ENCODE data around the gene EXT2. TPM values are rescaled to one million over a fixed set of nuclear protein-coding genes. Genes with fewer than 3 reads are reported as not detected.

EXT2 gene
- polyA plus RNA-seq, 1 donor = 51.6 TPM

GRCh38 chr11:44178381-44178780 lies 82.9 kb downstream of the EXT2 start:
- no peak overlapping the region for H3K27ac ChIP-seq (ENCODE audit: low read length)
- H3K9me3 ChIP-seq (ENCODE audit: control insufficient read depth, low read depth, low read length) = no peaks in the 10 kb centered on the region
- H3K4me1 ChIP-seq (ENCODE audit: control insufficient read depth, insufficient read depth, low read length) = no peaks in the 10 kb centered on the region
- no peak overlapping the region for H3K4me3 ChIP-seq (ENCODE audit: low read length)
- peaks cover 2% of the 10 kb centered on the region for H3K36me3 ChIP-seq (ENCODE audit: control insufficient read depth, insufficient read depth, low read length)
- DNase-seq = no peak
- WGBS (ENCODE audit: insufficient coverage, low lambda C conversion rate) = no CpG with 5 or more reads among the region's 3 CpGs
- H3K27me3 ChIP-seq (ENCODE audit: control insufficient read depth, insufficient read depth, low read length) = no peaks in the 10 kb centered on the region

- H3K27me3 ChIP-seq (ENCODE audit: control insufficient read depth, insufficient read depth, low read length) = no peaks in the 10 kb centered on the region
Measured at GRCh38 chr11:44179173-44179572, 83.7 kb downstream of the EXT2 start.

DNA sequence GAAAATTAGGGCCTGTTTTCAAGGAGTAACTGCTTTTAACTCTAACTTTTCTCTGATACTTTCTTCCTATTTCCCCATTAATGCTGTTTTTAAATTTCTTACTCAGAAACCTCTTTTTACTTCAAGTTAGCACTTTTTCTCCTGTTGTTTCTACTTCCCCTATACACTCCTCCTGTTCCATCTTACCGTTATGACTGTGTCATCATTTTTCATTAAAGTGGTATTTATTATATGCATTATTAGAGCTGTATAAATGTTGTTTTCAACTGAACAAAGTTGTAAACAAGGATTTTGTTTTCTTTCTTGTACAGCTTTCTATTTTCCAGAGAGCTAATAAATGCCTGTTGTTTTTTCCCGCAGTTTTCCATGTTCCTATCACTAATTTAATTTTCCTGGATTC lies 84.6 kb downstream of the EXT2 start:
- WGBS (ENCODE audit: insufficient coverage, low lambda C conversion rate) = 83% methylated on average over 2 of the region's 2 CpGs

More at GRCh38 chr11:44179173-44179572, 83.7 kb downstream of the EXT2 start:
- WGBS (ENCODE audit: insufficient coverage, low lambda C conversion rate) = no CpG with 5 or more reads among the region's 4 CpGs
- Histone ChIP-seq H3K36me3 (ENCODE audit: control insufficient read depth, insufficient read depth, low read length) (peaks cover 2% of the 10 kb centered on the region), H3K9me3 (ENCODE audit: control insufficient read depth, low read depth, low read length) (no peaks in the 10 kb centered on the region), H3K27ac (ENCODE audit: low read length) (no peak overlapping the region), H3K4me1 (ENCODE audit: control insufficient read depth, insufficient read depth, low read length) (no peaks in the 10 kb centered on the region), H3K4me3 (ENCODE audit: low read length) (no peak overlapping the region)
- no peak for DNase-seq

GRCh38 chr11:44185522-44185921 lies 90.0 kb downstream of the EXT2 start:
- Histone ChIP-seq H3K36me3 (ENCODE audit: control insufficient read depth, insufficient read depth, low read length) (peaks cover 5% of the 10 kb centered on the region), H3K27me3 (ENCODE audit: control insufficient read depth, insufficient read depth, low read length) (no peaks in the 10 kb centered on the region), H3K9me3 (ENCODE audit: control insufficient read depth, low read depth, low read length) (peaks cover 14% of the 10 kb centered on the region)

More for the DNA sequence above, 84.6 kb downstream of the EXT2 start:
- no peak overlapping the region for H3K27ac ChIP-seq (ENCODE audit: low read length)
- H3K4me1 ChIP-seq (ENCODE audit: control insufficient read depth, insufficient read depth, low read length) = no peaks in the 10 kb centered on the region
- H3K9me3 ChIP-seq (ENCODE audit: control insufficient read depth, low read depth, low read length) = no peaks in the 10 kb centered on the region
- peaks cover 2% of the 10 kb centered on the region for H3K36me3 ChIP-seq (ENCODE audit: control insufficient read depth, insufficient read depth, low read length)
- H3K4me3 ChIP-seq (ENCODE audit: low read length) = no peak overlapping the region
- DNase-seq = no peak
- H3K27me3 ChIP-seq (ENCODE audit: control insufficient read depth, insufficient read depth, low read length) = no peaks in the 10 kb centered on the region

DNA sequence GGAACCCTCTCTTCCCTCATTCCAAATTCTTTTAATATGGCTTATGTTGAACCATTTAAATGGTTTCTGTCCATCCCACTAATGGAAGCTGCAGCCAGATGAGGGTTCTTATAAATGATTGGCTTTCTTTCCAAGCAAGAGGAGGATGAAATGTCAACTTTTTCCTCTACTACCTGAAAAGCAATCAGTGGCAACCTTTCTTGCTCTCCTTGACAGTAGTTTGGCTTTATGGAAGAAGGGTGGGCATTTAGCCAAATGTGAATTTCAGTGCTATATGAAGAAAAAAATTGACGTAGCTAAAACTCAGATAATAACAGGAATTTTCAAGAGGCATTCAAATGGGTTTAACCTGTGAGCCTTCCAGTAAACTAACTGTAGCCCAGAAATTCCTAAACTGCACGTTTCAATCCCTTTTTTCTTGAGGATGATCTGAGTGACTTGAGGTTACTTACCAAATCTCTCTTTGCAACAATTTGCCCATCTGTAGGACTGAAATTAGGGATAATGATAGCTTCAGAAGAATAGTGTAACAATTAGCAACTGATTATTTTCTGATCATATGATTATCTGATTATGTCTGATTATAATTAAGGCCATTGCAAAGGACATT lies 90.9 kb downstream of the EXT2 start:
- Histone ChIP-seq H3K36me3 (ENCODE audit: control insufficient read depth, insufficient read depth, low read length) (peaks cover 8% of the 10 kb centered on the region), H3K9me3 (ENCODE audit: control insufficient read depth, low read depth, low read length) (peaks cover 14% of the 10 kb centered on the region), H3K27ac (ENCODE audit: low read length) (no peak overlapping the region), H3K4me1 (ENCODE audit: control insufficient read depth, insufficient read depth, low read length) (no peaks in the 10 kb centered on the region), H3K4me3 (ENCODE audit: low read length) (no peak overlapping the region), H3K27me3 (ENCODE audit: control insufficient read depth, insufficient read depth, low read length) (no peaks in the 10 kb centered on the region)
- no peak for DNase-seq
- WGBS (ENCODE audit: insufficient coverage, low lambda C conversion rate) = no CpG with 5 or more reads among the region's 2 CpGs

More at GRCh38 chr11:44185522-44185921, 90.0 kb downstream of the EXT2 start:
- no peak for DNase-seq
- Histone ChIP-seq H3K4me3 (ENCODE audit: low read length) (no peak overlapping the region), H3K4me1 (ENCODE audit: control insufficient read depth, insufficient read depth, low read length) (no peaks in the 10 kb centered on the region), H3K27ac (ENCODE audit: low read length) (no peak overlapping the region)

DNA sequence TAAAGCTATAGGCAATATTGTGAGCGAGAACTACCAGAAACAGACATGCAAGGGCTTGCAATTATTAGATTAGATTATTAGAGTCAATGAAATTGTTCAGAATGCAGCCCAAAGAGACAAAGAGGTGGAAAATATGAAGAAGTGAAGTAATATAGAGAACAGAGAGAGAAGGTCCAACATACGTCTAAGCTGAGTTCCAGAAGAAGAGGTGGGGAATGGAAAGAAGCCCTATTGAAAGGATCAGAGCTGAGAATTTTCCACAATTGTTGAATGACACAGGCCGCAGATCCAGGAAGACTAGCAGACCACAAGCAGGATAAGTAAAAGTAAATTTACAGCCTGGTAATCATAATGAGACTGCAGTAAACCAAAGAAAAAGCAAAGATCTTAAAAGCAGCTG lies 93.2 kb downstream of the EXT2 start:
- Histone ChIP-seq H3K36me3 (ENCODE audit: control insufficient read depth, insufficient read depth, low read length) (peaks cover 8% of the 10 kb centered on the region), H3K4me1 (ENCODE audit: control insufficient read depth, insufficient read depth, low read length) (no peaks in the 10 kb centered on the region), H3K4me3 (ENCODE audit: low read length) (no peak overlapping the region), H3K27ac (ENCODE audit: low read length) (no peak overlapping the region), H3K27me3 (ENCODE audit: control insufficient read depth, insufficient read depth, low read length) (no peaks in the 10 kb centered on the region), H3K9me3 (ENCODE audit: control insufficient read depth, low read depth, low read length) (peaks cover 14% of the 10 kb centered on the region)
- 100% methylated on average over 1 of the region's 3 CpGs for WGBS (ENCODE audit: insufficient coverage, low lambda C conversion rate)
- DNase-seq = peak in 1 of 2 donors; percentile 24

GRCh38 chr11:44189986-44190882 lies 94.8 kb downstream of the EXT2 start:
- H3K4me3 ChIP-seq (ENCODE audit: low read length) = no peak overlapping the region
- peaks cover 14% of the 10 kb centered on the region for H3K9me3 ChIP-seq (ENCODE audit: control insufficient read depth, low read depth, low read length)
- WGBS (ENCODE audit: insufficient coverage, low lambda C conversion rate) = 50% methylated on average over 2 of the region's 5 CpGs
- peaks cover 8% of the 10 kb centered on the region for H3K36me3 ChIP-seq (ENCODE audit: control insufficient read depth, insufficient read depth, low read length)
- no peaks in the 10 kb centered on the region for H3K4me1 ChIP-seq (ENCODE audit: control insufficient read depth, insufficient read depth, low read length)
- no peak overlapping the region for H3K27ac ChIP-seq (ENCODE audit: low read length)
- DNase-seq = no peak
- H3K27me3 ChIP-seq (ENCODE audit: control insufficient read depth, insufficient read depth, low read length) = no peaks in the 10 kb centered on the region

- WGBS (ENCODE audit: insufficient coverage, low lambda C conversion rate) = no CpG with 5 or more reads among the region's 2 CpGs
Measured at GRCh38 chr11:44190883-44191230, 95.4 kb downstream of the EXT2 start.

GRCh38 chr11:44191322-44192016 lies 96.0 kb downstream of the EXT2 start:
- Histone ChIP-seq H3K4me3 (ENCODE audit: low read length) (no peak overlapping the region), H3K9me3 (ENCODE audit: control insufficient read depth, low read depth, low read length) (peaks cover 19% of the 10 kb centered on the region), H3K27me3 (ENCODE audit: control insufficient read depth, insufficient read depth, low read length) (no peaks in the 10 kb centered on the region), H3K36me3 (ENCODE audit: control insufficient read depth, insufficient read depth, low read length) (peaks cover 8% of the 10 kb centered on the region), H3K27ac (ENCODE audit: low read length) (no peak overlapping the region), H3K4me1 (ENCODE audit: control insufficient read depth, insufficient read depth, low read length) (no peaks in the 10 kb centered on the region)
- DNase-seq = no peak
- 71% methylated on average over 1 of the region's 4 CpGs for WGBS (ENCODE audit: insufficient coverage, low lambda C conversion rate)

More at GRCh38 chr11:44190883-44191230, 95.4 kb downstream of the EXT2 start:
- DNase-seq = no peak
- H3K36me3 ChIP-seq (ENCODE audit: control insufficient read depth, insufficient read depth, low read length) = peaks cover 8% of the 10 kb centered on the region
- no peaks in the 10 kb centered on the region for H3K27me3 ChIP-seq (ENCODE audit: control insufficient read depth, insufficient read depth, low read length)
- H3K4me1 ChIP-seq (ENCODE audit: control insufficient read depth, insufficient read depth, low read length) = no peaks in the 10 kb centered on the region
- peaks cover 15% of the 10 kb centered on the region for H3K9me3 ChIP-seq (ENCODE audit: control insufficient read depth, low read depth, low read length)
- no peak overlapping the region for H3K4me3 ChIP-seq (ENCODE audit: low read length)
- H3K27ac ChIP-seq (ENCODE audit: low read length) = no peak overlapping the region

- H3K4me1 ChIP-seq (ENCODE audit: control insufficient read depth, insufficient read depth, low read length) = no peaks in the 10 kb centered on the region
- peaks cover 8% of the 10 kb centered on the region for H3K36me3 ChIP-seq (ENCODE audit: control insufficient read depth, insufficient read depth, low read length)
- no CpG with 5 or more reads among the region's 2 CpGs for WGBS (ENCODE audit: insufficient coverage, low lambda C conversion rate)
- peaks cover 14% of the 10 kb centered on the region for H3K9me3 ChIP-seq (ENCODE audit: control insufficient read depth, low read depth, low read length)
- DNase-seq = no peak
- no peak overlapping the region for H3K4me3 ChIP-seq (ENCODE audit: low read length)
- H3K27ac ChIP-seq (ENCODE audit: low read length) = no peak overlapping the region
- no peaks in the 10 kb centered on the region for H3K27me3 ChIP-seq (ENCODE audit: control insufficient read depth, insufficient read depth, low read length)
Measured at GRCh38 chr11:44192017-44192385, 96.5 kb downstream of the EXT2 start.
